NCI-H1092 (cell line): ENCODE measurements around the gene DFFA.
"Not testable (repeated sequence)": the region's sequence is repeated elsewhere in the genome, so short reads cannot be mapped to it uniquely, and the experiment has no call there.

Experiments used
- DNase-seq: peaks from one replicate; lab custom pipeline; 2025; lab: John Stamatoyannopoulos, UW

The DFFA gene

GRCh38 chr1:10430216-10431069, 41.9 kb downstream of the DFFA start, which contains the start of gene CENPS:
Gene CENPS, plus strand, starts transcription at chr1:10430433. Its CDS starts 85 bp downstream, at chr1:10430518.
- peak; percentile 77 for DNase-seq

- no peak for DNase-seq
Measured at GRCh38 chr1:10429868-10430215, 42.5 kb downstream of the DFFA start.

GRCh38 chr1:10428984-10429383, 43.3 kb downstream of the DFFA start:
- DNase-seq = no peak

- not testable (repeated sequence) for DNase-seq
Measured at GRCh38 chr1:10426535-10426848, 45.8 kb downstream of the DFFA start.

- DNase-seq = not testable (repeated sequence)
Measured at GRCh38 chr1:10425826-10426534, 46.3 kb downstream of the DFFA start.

DNA sequence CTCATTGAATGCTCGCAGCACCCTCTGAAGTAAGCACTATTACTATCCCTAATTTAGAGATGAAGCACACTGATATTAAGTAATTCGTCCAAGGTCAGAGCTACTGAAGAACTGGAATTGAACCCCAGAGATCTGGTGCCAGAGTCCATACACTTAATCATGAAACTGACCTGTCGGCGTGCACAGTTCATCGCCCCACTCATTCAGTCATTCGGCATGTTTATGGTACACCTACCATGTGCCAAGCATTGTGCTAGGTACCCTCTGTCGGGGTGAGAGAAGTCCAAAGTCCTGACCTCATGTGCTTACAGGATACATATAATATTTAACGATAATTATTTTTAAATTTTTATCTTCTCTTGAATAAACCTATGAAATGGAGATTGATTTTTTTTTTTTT, 47.7 kb downstream of the DFFA start:
- DNase-seq = no peak

- no peak for DNase-seq
Measured at GRCh38 chr1:10424034-10424433, 48.3 kb downstream of the DFFA start.

- DNase-seq = no peak
Measured at GRCh38 chr1:10421637-10422036, 50.7 kb downstream of the DFFA start.

- DNase-seq = no peak
Measured at GRCh38 chr1:10419351-10419750, 53.0 kb downstream of the DFFA start.

DNA sequence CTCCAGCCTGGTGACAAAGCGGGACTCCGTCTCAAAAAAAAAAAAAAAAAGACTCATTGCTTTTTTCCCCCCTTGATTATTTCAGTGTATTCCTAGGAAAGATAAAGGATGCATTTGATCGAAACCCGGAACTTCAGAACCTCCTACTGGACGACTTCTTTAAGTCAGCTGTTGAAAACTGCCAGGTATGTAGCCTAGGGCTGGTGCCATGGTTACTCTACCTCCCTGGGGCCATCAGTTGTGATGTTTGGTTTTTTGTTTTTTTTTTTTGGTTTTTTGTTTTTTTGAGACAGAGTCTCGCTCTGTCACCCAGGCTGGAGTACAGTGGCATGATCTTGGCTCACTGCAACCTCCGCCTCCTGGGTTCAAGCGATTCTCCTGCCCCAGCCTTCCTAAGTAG, 53.6 kb downstream of the DFFA start:
- not testable (repeated sequence) for DNase-seq

GRCh38 chr1:10415967-10416366, 56.4 kb downstream of the DFFA start:
- not testable (repeated sequence) for DNase-seq

DNA sequence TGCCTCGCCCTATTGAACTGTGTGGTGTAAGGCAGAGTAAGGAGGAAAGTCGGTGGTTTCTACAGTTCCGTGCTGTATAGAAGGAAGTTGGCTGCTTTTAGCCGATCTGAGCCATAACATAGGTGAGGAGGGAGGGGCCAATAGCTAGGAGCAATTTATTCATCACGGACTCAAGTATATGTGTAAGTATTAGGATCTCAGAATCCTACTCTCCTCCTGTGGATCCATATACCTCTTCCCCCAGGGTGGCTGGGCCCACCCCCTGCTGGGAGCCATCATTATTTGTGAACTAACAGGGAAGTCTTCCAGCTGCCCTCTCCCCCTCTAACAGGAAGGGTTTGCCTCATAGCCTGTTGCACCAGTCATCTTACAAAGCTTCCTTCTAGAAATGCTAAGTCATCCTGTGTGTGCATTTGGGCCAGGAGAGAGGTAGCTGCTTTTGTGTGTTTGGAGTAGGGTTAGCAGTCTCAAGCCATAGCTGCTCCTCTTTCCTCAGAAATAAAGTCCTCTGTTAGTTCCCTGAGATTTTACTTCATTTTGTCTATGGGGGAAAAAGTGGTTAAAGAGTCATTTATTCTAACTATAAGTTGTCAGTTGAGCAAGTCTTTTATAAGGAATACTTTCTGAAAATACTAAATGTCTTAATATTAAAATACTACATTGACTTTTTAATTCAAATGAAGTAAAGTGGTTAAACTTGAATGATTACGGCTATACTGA, 57.0 kb downstream of the DFFA start:
- no peak for DNase-seq

- DNase-seq = no peak
Measured at GRCh38 chr1:10407201-10407600, 65.1 kb downstream of the DFFA start.
